Naive thymus-derived CD4-positive, alpha-beta T cell (primary cell): ENCODE data around the gene DVL2. TPM values are rescaled to one million over a fixed set of nuclear protein-coding genes. Genes with fewer than 3 reads are reported as not detected.
A peak's percentile ranks its signal among the peaks of the same experiment; 100 is the strongest.

ENCODE experiments used
- ATAC-seq: fragments of 150-1000 bp; cut with Tn5 transposase; 2 replicates; pipeline ENCODE4 v1.10.0; 2021; ENCODE audit warnings: mild to moderate bottlenecking, moderate library complexity
- CTCF ChIA-PET: fragments of 350-600 bp; sonication (Branson Sonifier 250); formaldehyde crosslinking; loops from one replicate; lab custom pipeline; 2021; ENCODE audit warnings: antibody characterized with exemption; lab: Charles Lee
- POLR2A ChIA-PET: fragments of 350-600 bp; sonication (Branson Sonifier 250); formaldehyde crosslinking; loops from one replicate; lab custom pipeline; 2021; ENCODE audit warnings: antibody characterized with exemption, inconsistent platforms; lab: Charles Lee
- DNase-seq, 9 donors: peaks; one replicate each; pipeline versions ENCODE4 v3.0.0 to v3.0.0-alpha.2; 2020 to 2022; ENCODE audit warnings: mixed read lengths in 1 of 9
- H3K27ac ChIP-seq: one replicate; pipeline ENCODE4 v1.7.0; 2013; ENCODE audit warnings: mild to moderate bottlenecking, low read depth, low read length, moderate library complexity
- H3K27me3 ChIP-seq, 2 donors: one replicate each; pipeline ENCODE4 v1.7.0; 2013; ENCODE audit warnings: low read length in 2 of 2, mild to moderate bottlenecking in 2 of 2, moderate library complexity in 2 of 2; ENCODE audit not compliant: control insufficient read depth in 2 of 2, insufficient read depth in 2 of 2
- H3K36me3 ChIP-seq, 3 experiments: 1 replicate in 2 of 3; 2 replicates in 1 of 3; pipeline ENCODE4 v1.7.0; 2013; ENCODE audit warnings: low read length in 3 of 3, mild to moderate bottlenecking in 3 of 3, moderate library complexity in 1 of 3; ENCODE audit not compliant: insufficient read depth in 3 of 3, control insufficient read depth in 2 of 3
- H3K4me1 ChIP-seq, 2 donors: one replicate each; pipeline ENCODE4 v1.7.0; 2013; ENCODE audit warnings: low read length in 2 of 2, mild to moderate bottlenecking in 2 of 2, moderate library complexity in 1 of 2; ENCODE audit not compliant: control insufficient read depth in 2 of 2, insufficient read depth in 2 of 2
- H3K4me3 ChIP-seq: 2 replicates; pipeline ENCODE4 v1.7.0; 2013; ENCODE audit warnings: mild to moderate bottlenecking, low read length
- H3K9me3 ChIP-seq, 3 experiments: 1 replicate in 2 of 3; 2 replicates in 1 of 3; pipeline ENCODE4 v1.7.0; 2013; ENCODE audit warnings: low read length in 3 of 3; ENCODE audit not compliant: control insufficient read depth in 2 of 3
- H3K27ac Mint-ChIP-seq, 9 donors: one replicate each; pipeline ENCODE4 v1.8.0; 2020 to 2022; ENCODE audit warnings: mixed read lengths in 9 of 9, mild to moderate bottlenecking in 8 of 9, moderate library complexity in 5 of 9, inconsistent platforms in 2 of 9
- H3K27me3 Mint-ChIP-seq, 5 donors: one replicate each; pipeline ENCODE4 v1.8.0; 2021 to 2022; ENCODE audit warnings: mixed read lengths in 5 of 5, mild to moderate bottlenecking in 1 of 5
- H3K36me3 Mint-ChIP-seq, 5 donors: one replicate each; pipeline ENCODE4 v1.8.0; 2020 to 2022; ENCODE audit warnings: mixed read lengths in 5 of 5, mild to moderate bottlenecking in 3 of 5, inconsistent platforms in 1 of 5
- H3K4me1 Mint-ChIP-seq, 7 donors: one replicate each; pipeline ENCODE4 v1.8.0; 2020 to 2022; ENCODE audit warnings: mixed read lengths in 7 of 7, mild to moderate bottlenecking in 3 of 7, inconsistent platforms in 1 of 7
- H3K4me3 Mint-ChIP-seq, 10 donors: one replicate each; pipeline ENCODE4 v1.8.0; 2020 to 2022; ENCODE audit warnings: mild to moderate bottlenecking in 10 of 10, mixed read lengths in 10 of 10, moderate library complexity in 6 of 10, inconsistent platforms in 2 of 10
- H3K9me3 Mint-ChIP-seq, 11 donors: one replicate each; pipeline ENCODE4 v1.8.0; 2020 to 2022; ENCODE audit warnings: mixed read lengths in 11 of 11, mild to moderate bottlenecking in 4 of 11, inconsistent platforms in 1 of 11, moderate library complexity in 1 of 11
- intact Hi-C, 2 donors: fragments of 100-400 bp; cut with micrococcal nuclease; formaldehyde crosslinking; loops; one replicate each; pipeline ENCODE4 v1.15.1; 2023
- polyA plus RNA-seq, 2 donors: library from polyadenylated mRNA; unstranded; fragments of 300-500 nt; fragmentation: Illumina TruSeq; gene quantifications; one replicate each; pipeline ENCODE4 v1.2.3, GENCODE V29; 2021
- total RNA-seq, 6 experiments: library from RNA in 5 of 6; stranded (reverse) in 5 of 6; gene quantifications; 1 replicate in 5 of 6; 2 replicates in 1 of 6; pipeline ENCODE4 v1.2.3 and lab custom pipeline; 2021 to 2026

Gene DVL2
- total and polyA plus RNA-seq, 7 experiments from 2014 or later: 15.1 to 91.5 (median 51.3) TPM

DNA sequence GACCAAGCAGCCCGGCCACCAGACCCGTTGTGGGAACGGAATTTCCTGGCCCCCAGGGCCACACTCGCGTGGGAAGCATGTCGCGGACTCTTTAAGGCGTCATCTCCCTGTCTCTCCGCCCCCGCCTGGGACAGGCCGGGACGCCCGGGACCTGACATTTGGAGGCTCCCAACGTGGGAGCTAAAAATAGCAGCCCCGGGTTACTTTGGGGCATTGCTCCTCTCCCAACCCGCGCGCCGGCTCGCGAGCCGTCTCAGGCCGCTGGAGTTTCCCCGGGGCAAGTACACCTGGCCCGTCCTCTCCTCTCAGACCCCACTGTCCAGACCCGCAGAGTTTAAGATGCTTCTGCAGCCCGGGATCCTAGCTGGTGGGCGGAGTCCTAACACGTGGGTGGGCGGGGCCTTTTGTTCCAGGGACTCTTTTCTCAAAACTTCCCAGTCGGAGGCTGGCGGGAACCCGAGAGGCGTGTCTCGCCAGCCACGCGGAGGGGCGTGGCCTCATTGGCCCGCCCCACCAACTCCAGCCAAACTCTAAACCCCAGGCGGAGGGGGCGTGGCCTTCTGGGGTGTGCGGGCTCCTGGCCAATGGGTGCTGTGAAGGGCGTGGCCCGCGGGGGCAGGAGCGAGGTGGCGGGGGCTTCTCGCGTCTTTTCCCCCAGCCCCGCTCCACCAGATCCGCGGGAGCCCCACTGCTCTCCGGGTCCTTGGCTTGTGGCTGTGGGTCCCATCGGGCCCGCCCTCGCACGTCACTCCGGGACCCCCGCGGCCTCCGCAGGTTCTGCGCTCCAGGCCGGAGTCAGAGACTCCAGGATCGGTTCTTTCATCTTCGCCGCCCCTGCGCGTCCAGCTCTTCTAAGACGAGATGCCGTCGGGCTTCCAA lies 47.0 kb upstream of the DVL2 start, which contains the start of gene SLC2A4:
SLC2A4 (plus strand) TSS at position 645 of the 879 bp plus-strand sequence; CDS start at position 862, 217 bp downstream.
- Mint-ChIP-seq H3K4me1 (peaks cover 14 to 31% (median 21%) of the 10 kb centered on the region in 7 donors), H3K9me3 (peaks cover 0 to 1% (median 0%) of the 10 kb centered on the region in 11 donors), H3K27me3 (peaks cover 6 to 44% (median 17%) of the 10 kb centered on the region in 5 donors), H3K4me3 (peak within 1 kb of the TSS; percentile 77 to 87 (median 84)), H3K36me3 (no peaks in the 10 kb centered on the region), H3K27ac (peak within 1 kb of the TSS in 6 of 9 donors; percentile 8 to 88 (median 54))
- H3K4me3 ChIP-seq: peak within 1 kb of the TSS; percentile 66
- no peaks in the 10 kb centered on the region for H3K27me3 ChIP-seq
- ChIA-PET CTCF (interaction anchor here (0.7 to 4.6 kb wide), 6 partner anchors 15 to 405 kb away, joined by 3 to 33 read pairs (median 6); partner anchors contain the start of genes ACAP1 and SLC16A13), POLR2A (interaction anchor here (0.6 to 2.3 kb wide), 9 partner anchors 9 to 63 kb away, joined by 3 to 13 read pairs (median 4); partner anchors contain the start of gene ACAP1)
- no peaks in the 10 kb centered on the region for H3K9me3 ChIP-seq
- intact Hi-C loops: loop anchor here (1.0 to 5.0 kb wide), 6 partner anchors 20 to 407 kb away; partner anchors contain the start of genes ACAP1 (in 1 of the 2), EIF5A (in 1 of the 2), KCTD11 (in 1 of the 2) and WRAP53 (in 1 of the 2)
- ATAC-seq: peak; percentile 84
- H3K36me3 ChIP-seq: no peaks in the 10 kb centered on the region
- peaks cover 11 to 23% of the 10 kb centered on the region in 2 donors for H3K4me1 ChIP-seq
- peak; percentile 60 to 92 (median 67) for DNase-seq
- no peak within 1 kb of the TSS for H3K27ac ChIP-seq

DNA sequence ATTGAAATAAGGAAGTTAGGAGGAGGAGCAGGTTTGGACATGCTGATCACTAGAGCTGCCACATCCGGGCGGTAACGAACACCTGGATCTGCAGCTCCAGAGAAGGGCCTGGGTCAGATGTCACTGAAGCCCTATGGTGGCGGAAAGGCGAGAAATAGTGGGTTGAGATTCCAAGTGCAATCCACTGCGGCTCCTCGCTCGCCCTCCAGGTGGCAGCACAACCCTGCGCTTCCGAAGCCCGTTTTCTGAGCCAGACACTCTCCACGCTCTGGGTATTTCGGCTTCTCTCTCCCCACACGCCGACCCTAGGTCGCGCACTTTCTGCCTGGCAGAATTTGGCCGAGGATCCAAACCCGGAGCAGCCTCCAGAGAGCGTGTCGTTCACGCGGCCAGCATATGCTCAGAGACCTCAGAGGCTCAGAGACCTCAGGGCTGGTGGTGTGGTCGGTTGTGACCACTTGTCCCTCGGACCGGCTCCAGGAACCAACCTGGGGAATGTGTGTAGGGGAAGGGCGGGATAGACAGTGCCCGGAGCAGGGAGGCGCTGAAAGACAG lies 46.3 kb upstream of the DVL2 start:
- Histone ChIP-seq H3K36me3 (no peaks in the 10 kb centered on the region), H3K4me3 (peak overlapping the region; percentile 66), H3K27me3 (no peaks in the 10 kb centered on the region), H3K27ac (no peak overlapping the region), H3K4me1 (peaks cover 11 to 23% of the 10 kb centered on the region in 2 donors), H3K9me3 (no peaks in the 10 kb centered on the region)
- no peaks in the 10 kb centered on the region for H3K36me3 Mint-ChIP-seq
- H3K4me1 Mint-ChIP-seq: peaks cover 14 to 31% (median 21%) of the 10 kb centered on the region in 7 donors
- ChIA-PET CTCF (interaction anchor here (0.6 to 4.6 kb wide), 8 partner anchors 16 to 406 kb away, joined by 3 to 33 read pairs (median 5); partner anchors contain the start of gene ACAP1), POLR2A (interaction anchor here (0.6 to 1.9 kb wide), 8 partner anchors 10 to 61 kb away, joined by 3 to 13 read pairs (median 4); partner anchors contain the start of gene ACAP1)
- peaks cover 6 to 44% (median 17%) of the 10 kb centered on the region in 5 donors for H3K27me3 Mint-ChIP-seq
- peak overlapping the region; percentile 77 to 87 (median 84) for H3K4me3 Mint-ChIP-seq
- H3K9me3 Mint-ChIP-seq: peaks cover 0 to 1% (median 0%) of the 10 kb centered on the region in 11 donors
- intact Hi-C loops: loop anchor here (1.0 to 5.0 kb wide), 16 partner anchors 16 to 408 kb away; partner anchors contain the start of genes ACAP1 (in 1 of the 2), EIF5A (in 1 of the 2), ELP5 (in 1 of the 2) and KCTD11 (in 1 of the 2)
- ATAC-seq (peak; percentile 95), DNase-seq (peak; percentile 76 to 88 (median 85))
- peak overlapping the region in 6 of 9 donors; percentile 6 to 88 (median 45) for H3K27ac Mint-ChIP-seq

DNA sequence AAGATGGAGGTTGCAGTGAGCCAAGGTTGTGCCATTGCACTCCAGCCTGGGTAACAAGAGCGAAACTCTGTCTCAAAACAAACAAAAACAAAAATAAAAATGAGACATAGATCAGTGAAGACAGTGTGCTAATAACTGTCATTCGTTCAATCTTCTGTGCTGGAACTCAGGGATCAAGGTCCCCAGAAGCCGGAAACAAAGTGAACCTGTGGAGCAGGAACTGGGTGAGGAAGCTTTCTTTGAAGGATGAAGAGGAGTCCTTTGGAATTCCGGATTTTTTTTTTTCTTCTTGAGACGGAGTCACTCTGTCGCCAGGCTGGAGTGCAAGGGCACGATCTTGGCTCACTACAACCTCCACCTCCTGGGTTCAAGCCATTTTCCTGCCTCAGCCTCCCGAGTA lies 45.1 kb upstream of the DVL2 start:
- ATAC-seq (no peak), DNase-seq (no peak)
- Mint-ChIP-seq H3K27me3 (peaks cover 6 to 44% (median 17%) of the 10 kb centered on the region in 5 donors), H3K9me3 (peaks cover 0 to 1% (median 0%) of the 10 kb centered on the region in 11 donors), H3K36me3 (no peaks in the 10 kb centered on the region), H3K4me3 (no peak overlapping the region), H3K27ac (no peak overlapping the region), H3K4me1 (peaks cover 14 to 31% (median 21%) of the 10 kb centered on the region in 7 donors)
- Histone ChIP-seq H3K4me3 (no peak overlapping the region), H3K27me3 (no peaks in the 10 kb centered on the region), H3K27ac (no peak overlapping the region), H3K4me1 (peaks cover 11 to 23% of the 10 kb centered on the region in 2 donors), H3K9me3 (no peaks in the 10 kb centered on the region), H3K36me3 (no peaks in the 10 kb centered on the region)
- CTCF ChIA-PET: interaction anchor here (0.6 to 4.6 kb wide), 6 partner anchors 17 to 66 kb away, joined by 3 to 33 read pairs (median 4); partner anchors contain the start of gene ACAP1
- intact Hi-C loops: no loop called here
- POLR2A ChIA-PET: interaction anchor here (1.7 kb wide), 1 partner anchor 17 kb away, joined by 3 read pairs; no protein-coding TSS in a partner anchor

DNA sequence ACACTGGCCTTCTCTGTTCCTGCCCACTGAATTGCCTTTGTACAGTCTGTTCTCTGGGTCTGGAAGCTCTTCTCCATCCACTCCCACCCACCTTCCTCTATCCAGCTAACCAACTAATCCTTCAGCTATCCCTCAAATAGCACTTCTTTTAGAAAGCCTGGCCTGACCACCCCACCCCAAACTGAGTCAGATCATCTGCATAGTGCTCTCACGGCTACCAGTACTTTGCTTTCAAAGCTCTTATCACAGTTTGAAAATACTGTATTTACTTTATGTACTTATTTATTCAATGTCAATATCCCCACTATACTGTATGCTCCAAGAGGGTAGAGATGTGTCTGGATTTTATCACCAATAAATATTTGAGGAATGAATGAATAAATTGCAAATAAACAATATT lies 32.5 kb upstream of the DVL2 start:
- Mint-ChIP-seq H3K4me1 (peaks cover 18 to 23% (median 21%) of the 10 kb centered on the region in 7 donors), H3K27me3 (peaks cover 0 to 43% (median 20%) of the 10 kb centered on the region in 5 donors), H3K36me3 (peaks cover 0 to 3% (median 0%) of the 10 kb centered on the region in 5 donors), H3K27ac (peak overlapping the region in 2 of 9 donors; percentile 28 to 62), H3K9me3 (peaks cover 0 to 3% (median 0%) of the 10 kb centered on the region in 11 donors), H3K4me3 (no peak overlapping the region)
- intact Hi-C loops: no loop called here
- CTCF ChIA-PET: no interaction called here
- Histone ChIP-seq H3K27me3 (no peaks in the 10 kb centered on the region), H3K4me3 (no peak overlapping the region), H3K9me3 (no peaks in the 10 kb centered on the region), H3K4me1 (peaks cover 11 to 19% of the 10 kb centered on the region in 2 donors), H3K36me3 (no peaks in the 10 kb centered on the region), H3K27ac (no peak overlapping the region)
- ATAC-seq (no peak), DNase-seq (no peak)
- POLR2A ChIA-PET: interaction anchor here (0.9 kb wide), 1 partner anchor 69 kb away, joined by 3 read pairs; the partner anchor contains the start of gene ACAP1

DNA sequence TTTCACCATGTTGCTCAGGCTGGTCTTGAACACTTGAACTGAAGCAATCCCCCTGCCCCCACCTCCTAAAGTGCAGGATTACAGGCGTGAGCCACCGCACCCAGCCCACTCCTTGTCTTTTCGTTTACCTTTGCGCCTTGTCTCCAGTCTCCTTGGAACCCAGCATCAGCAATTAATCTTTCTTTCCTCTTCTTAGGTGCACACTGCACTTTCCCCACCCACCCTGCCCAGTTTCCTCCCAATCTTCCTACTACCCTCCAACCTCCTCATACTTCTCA lies 29.4 kb upstream of the DVL2 start:
- H3K27ac Mint-ChIP-seq: peak overlapping the region in 6 of 9 donors; percentile 7 to 84 (median 44)
- ATAC-seq (no peak), DNase-seq (no peak)
- H3K9me3 Mint-ChIP-seq: peaks cover 0 to 2% (median 0%) of the 10 kb centered on the region in 11 donors
- H3K4me3 Mint-ChIP-seq: peak overlapping the region; percentile 69 to 90 (median 84)
- ChIA-PET POLR2A (interaction anchor here (0.6 to 1.1 kb wide), 4 partner anchors 10 to 320 kb away, joined by 3 to 4 read pairs (median 4); partner anchors contain the start of genes ACAP1 and MPDU1), CTCF (interaction anchor here (0.6 kb wide), 1 partner anchor 11 kb away, joined by 3 read pairs; no protein-coding TSS in a partner anchor)
- Histone ChIP-seq H3K36me3 (peaks cover 0 to 7% (median 0%) of the 10 kb centered on the region in 3 experiments), H3K4me3 (no peak overlapping the region), H3K9me3 (no peaks in the 10 kb centered on the region), H3K4me1 (peaks cover 13 to 19% of the 10 kb centered on the region in 2 donors), H3K27me3 (no peaks in the 10 kb centered on the region), H3K27ac (no peak overlapping the region)
- H3K27me3 Mint-ChIP-seq: peaks cover 0 to 36% (median 15%) of the 10 kb centered on the region in 5 donors
- intact Hi-C loops: loop anchor here in 1 of 2 donors (1.0 kb wide), 1 partner anchor 25 kb away; no protein-coding TSS in a partner anchor
- peaks cover 0 to 3% (median 0%) of the 10 kb centered on the region in 5 donors for H3K36me3 Mint-ChIP-seq
- peaks cover 18 to 32% (median 27%) of the 10 kb centered on the region in 7 donors for H3K4me1 Mint-ChIP-seq
